K562 (cell line): Measurements from ENCODE around the gene ARID3A. TPM values are rescaled to one million over a fixed set of nuclear protein-coding genes. Genes with fewer than 3 reads are reported as not detected.

ENCODE experiments used
- ERF ChIP-seq: fragments of 450-650 bp; formaldehyde crosslinking; IDR thresholded peaks from 2 replicates; pipeline ENCODE4 v1.4.0; 2020; ENCODE audit warnings: mild to moderate bottlenecking, mixed read lengths
- ETV1 ChIP-seq: fragments of 450-650 bp; conservative IDR thresholded peaks from 2 replicates; pipeline ENCODE4 v1.6.1; 2016; ENCODE audit warnings: missing genetic modification characterization, control low read depth, low read depth, missing compliant biosample characterization
- HDAC2 ChIP-seq: fragments of 450-650 bp; IDR thresholded peaks from 2 replicates; pipeline ENCODE4 v1.6.1; 2016; ENCODE audit warnings: mild to moderate bottlenecking
- JUN ChIP-seq, 2 experiments: sonication (generic) in 1 of 2; formaldehyde crosslinking in 1 of 2; IDR thresholded peaks; 2 replicates each; pipeline versions ENCODE4 v1.6.1 to v1.8.0; 2012 to 2022; ENCODE audit warnings: borderline replicate concordance in 2 of 2, mild to moderate bottlenecking in 2 of 2, improper control_type of control experiment in 1 of 2, low read depth in 1 of 2, low read length in 1 of 2, missing genetic modification reagents in 1 of 2
- KAT7 ChIP-seq: sonication (generic); formaldehyde crosslinking; IDR thresholded peaks from 2 replicates; pipeline ENCODE4 v1.8.0; 2022; ENCODE audit warnings: missing genetic modification reagents, mild to moderate bottlenecking, borderline replicate concordance
- MCM2 ChIP-seq: fragments of 450-650 bp; IDR thresholded peaks from 2 replicates; pipeline ENCODE4 v1.6.1; 2017; ENCODE audit warnings: low read depth, mild to moderate bottlenecking
- NFIX ChIP-seq: fragments of 250-450 bp; sonication (Bioruptor Pico); IDR thresholded peaks from 2 replicates; pipeline ENCODE4 v1.4.0; 2020; ENCODE audit warnings: low read depth, mild to moderate bottlenecking, moderate library complexity
- NR2C1 ChIP-seq, 2 experiments: fragments of 450-650 bp; IDR thresholded peaks; 2 replicates each; pipeline ENCODE4 v1.6.1; 2017; ENCODE audit warnings: mild to moderate bottlenecking in 2 of 2, antibody characterized with exemption in 1 of 2, inconsistent platforms in 1 of 2, missing compliant biosample characterization in 1 of 2, missing genetic modification characterization in 1 of 2
- PCBP2 ChIP-seq: fragments of 200-400 bp; formaldehyde crosslinking; IDR thresholded peaks from 2 replicates; pipeline ENCODE4 v1.6.1; 2018; ENCODE audit warnings: low read length, low read depth, mild to moderate bottlenecking, moderate library complexity; ENCODE audit not compliant: poor library complexity, severe bottlenecking
- PML ChIP-seq: IDR thresholded peaks from 2 replicates; pipeline ENCODE4 v1.6.1; 2012; ENCODE audit warnings: low read length, inconsistent platforms
- RB1 ChIP-seq: fragments of 450-650 bp; IDR thresholded peaks from 2 replicates; pipeline ENCODE4 v1.6.1; 2017; ENCODE audit warnings: low read depth, mild to moderate bottlenecking
- RBM25 ChIP-seq: fragments of 200-400 bp; formaldehyde crosslinking; IDR thresholded peaks from 2 replicates; pipeline ENCODE4 v1.6.1; 2018; ENCODE audit warnings: low read length, low read depth, moderate library complexity; ENCODE audit not compliant: severe bottlenecking
- RREB1 ChIP-seq: fragments of 250-450 bp; sonication (Bioruptor Pico); IDR thresholded peaks from 2 replicates; pipeline ENCODE4 v1.4.0; 2020
- TEAD2 ChIP-seq: fragments of 450-650 bp; IDR thresholded peaks from 2 replicates; pipeline ENCODE4 v1.6.1; 2016; ENCODE audit warnings: missing genetic modification characterization, control low read depth, missing compliant biosample characterization
- polyA plus RNA-seq, 8 experiments: library from polyadenylated mRNA; depleted of rRNA in 4 of 8; stranded (reverse) in 5 of 8; unstranded in 3 of 8; fragments of >200 nt; fragmentation: Nextera tagmentation in 2 of 8; fragmentation: Illumina TruSeq in 1 of 8; extraction: Ambion mirVana in 2 of 8; extraction: Trizol in 1 of 8; gene quantifications; 2 replicates each; pipeline versions ENCODE4 v1.2.1 to v1.2.3, GENCODE V29; 2011 to 2014; ENCODE audit warnings: inconsistent platforms in 1 of 8, missing spikeins in 1 of 8
- total RNA-seq, 7 experiments: library from RNA; depleted of rRNA in 6 of 7; stranded (reverse); fragments of >200 nt in 6 of 7; fragmentation: Illumina TruSeq in 2 of 7; extraction: Trizol in 2 of 7; gene quantifications; 2 replicates each; pipeline versions ENCODE4 v1.2.1 to v1.2.3, GENCODE V29; 2011 to 2021; ENCODE audit warnings: low replicate concordance in 1 of 7

ARID3A gene
- total and polyA plus RNA-seq, 9 of the 15 experiments (the other 6 are each of a cell fraction or from before 2014, with no cell fraction given): 1.4 to 118 (median 31.2) TPM

GRCh38 chr19:917323-918151 is 8.3 kb upstream of the ARID3A start, which contains the start of gene KISS1R (continued):
- TF ChIP-seq ETV1 (tag): no peak
- TF ChIP-seq ERF (CRISPR knock-in tag): peak; percentile 89; the same call in 1 of the 2 replicates
- no peak for TF ChIP-seq NR2C1 (IDR thresholded peaks at IDR 0.05)
- no peak for TF ChIP-seq NR2C1 (tag; IDR thresholded peaks at IDR 0.05)
- no peak for TF ChIP-seq RREB1 (CRISPR knock-in tag)
- peak; percentile 19 for TF ChIP-seq PCBP2
- TF ChIP-seq HDAC2: peak; percentile 58
- no peak for TF ChIP-seq TEAD2 (tag)
- TF ChIP-seq MCM2: no peak
- TF ChIP-seq RBM25: peak; percentile 100
- TF ChIP-seq NFIX (CRISPR knock-in tag): no peak
- TF ChIP-seq PML: peak; percentile 31; the same call in 1 of the 2 replicates
- TF ChIP-seq JUN (IDR thresholded peaks at IDR 0.05; ENCODE audit: borderline replicate concordance, low read depth, low read length): no peak
- TF ChIP-seq JUN (CRISPR knock-in tag; IDR thresholded peaks at IDR 0.05; ENCODE audit: borderline replicate concordance): no peak
- peak; percentile 98; the same call in 1 of the 2 replicates for TF ChIP-seq KAT7 (CRISPR knock-in tag)
- peak; percentile 83 for TF ChIP-seq RB1
